NCI-H526 treated with DMSO at 0.1 percent for 48 hours (cell line): Measurements from ENCODE around the gene GRHL1.

ENCODE experiments used
- DNase-seq: peaks from one replicate; lab custom pipeline; 2025; lab: John Stamatoyannopoulos, UW

Gene GRHL1

DNA sequence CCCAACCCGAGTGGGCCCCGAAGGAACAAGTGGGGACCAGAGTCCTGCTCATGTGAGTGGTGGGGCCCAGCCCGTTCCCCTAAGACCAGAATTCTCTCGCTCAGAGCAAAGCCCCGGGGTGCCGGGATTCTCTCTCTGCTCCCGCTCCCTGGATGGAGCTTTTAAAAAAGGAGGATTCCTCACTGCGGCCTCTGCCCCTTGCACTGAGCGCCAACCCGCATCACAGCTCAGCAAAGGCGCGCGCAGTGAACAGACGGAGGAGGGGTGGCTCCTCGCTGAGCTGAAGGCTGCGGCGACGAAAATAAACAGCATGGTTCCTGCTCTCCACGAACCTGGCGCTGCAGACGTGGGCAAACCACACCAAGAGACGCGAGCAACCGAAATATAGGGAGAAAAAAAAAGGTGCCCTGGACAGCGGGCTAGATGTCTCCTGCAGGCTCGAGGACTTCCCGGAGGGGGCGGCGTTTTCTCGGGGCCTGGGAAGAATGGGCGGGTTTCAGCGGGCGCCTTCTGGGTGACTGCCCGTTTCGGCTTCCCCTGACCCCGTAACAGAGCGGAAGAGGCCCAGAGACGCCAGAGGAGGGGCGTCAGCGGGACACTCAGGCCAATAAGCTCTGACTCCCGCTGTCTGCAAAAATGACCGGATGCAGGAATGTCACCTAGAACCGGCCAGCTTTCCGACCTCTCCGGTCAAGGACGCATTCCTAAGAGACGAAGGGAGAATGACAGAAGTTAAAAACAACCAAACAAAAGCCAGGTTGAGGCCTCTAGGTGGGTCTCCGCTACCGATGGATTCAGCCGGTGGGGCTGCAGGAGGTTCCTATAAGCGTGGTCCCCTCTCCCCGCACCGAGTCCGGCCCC, 91.0 kb downstream of the GRHL1 start:
- DNase-seq, result no peak

DNA sequence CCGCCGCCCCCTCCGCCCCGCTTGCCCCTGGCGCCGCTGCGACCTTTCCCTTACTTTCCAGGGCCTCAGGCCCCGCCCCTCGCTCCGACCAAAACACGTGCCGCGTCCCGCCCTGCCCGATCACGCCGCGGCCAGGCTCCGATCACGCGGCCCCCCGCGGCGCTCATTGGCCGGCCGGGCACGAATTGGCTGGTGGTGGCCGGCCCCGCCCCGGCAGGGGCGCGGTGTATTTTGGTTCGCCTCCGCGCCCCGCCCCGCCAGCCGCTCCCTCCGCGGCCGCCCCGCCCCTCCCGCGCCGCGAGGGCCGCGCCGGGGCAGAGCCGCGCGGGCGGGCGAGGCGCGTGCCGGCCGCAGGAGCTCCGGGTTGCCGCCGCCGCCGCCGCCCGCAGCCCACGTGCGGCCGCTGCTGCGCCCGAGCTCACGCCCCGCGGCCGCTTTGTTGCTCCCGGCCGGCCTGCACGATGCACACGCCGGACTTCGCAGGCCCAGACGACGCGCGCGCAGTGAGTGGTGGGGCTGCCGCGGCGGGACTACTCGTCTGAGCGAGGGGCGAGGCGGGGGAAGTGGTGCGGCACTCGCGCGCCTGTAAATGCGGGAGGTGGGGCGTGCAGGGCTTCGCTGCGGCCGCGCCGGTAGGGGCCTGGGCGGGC, 91.9 kb downstream of the GRHL1 start, which contains the start of gene KLF11:
Gene KLF11 (plus strand): TSS at position 295 of the 650 bp plus-strand sequence. CDS start 167 bp downstream, at position 462.
- DNase-seq, result peak; percentile 55

DNA sequence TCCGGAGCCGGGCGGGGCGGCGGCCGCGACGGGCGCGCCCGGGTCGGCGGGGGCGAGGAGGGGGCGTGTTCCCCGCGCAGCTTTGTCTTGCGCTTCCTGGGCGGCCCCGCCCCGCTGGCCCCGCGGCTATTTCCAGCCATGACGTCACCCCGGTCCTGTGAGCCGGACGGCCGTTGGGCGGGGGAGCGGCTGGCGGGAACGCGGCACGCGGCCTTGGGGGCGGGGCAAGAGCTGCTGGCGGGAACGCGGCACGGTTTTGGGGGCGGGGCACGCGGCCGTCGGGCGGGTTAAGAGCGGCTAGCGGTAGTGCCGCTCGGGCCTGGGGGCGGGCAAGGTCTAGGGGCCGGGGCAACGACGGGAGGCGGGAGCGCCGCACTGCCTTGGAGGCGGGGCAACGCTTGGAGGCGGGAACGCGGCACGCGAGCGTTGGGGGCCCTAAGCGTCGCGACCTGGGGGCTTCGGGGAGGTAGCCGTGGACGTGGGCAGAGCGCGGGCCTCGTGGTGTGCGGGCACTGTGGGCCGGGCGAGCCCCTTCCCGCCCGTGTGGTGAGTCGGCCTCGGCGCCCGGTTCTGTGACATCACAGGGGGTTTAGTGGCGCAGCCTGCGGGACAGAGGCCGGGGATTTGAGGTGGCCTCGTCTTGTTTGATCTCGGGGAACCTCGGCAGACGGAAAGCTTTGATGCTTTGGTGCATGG, 92.6 kb downstream of the GRHL1 start:
- peak; percentile 34 for DNase-seq

DNA sequence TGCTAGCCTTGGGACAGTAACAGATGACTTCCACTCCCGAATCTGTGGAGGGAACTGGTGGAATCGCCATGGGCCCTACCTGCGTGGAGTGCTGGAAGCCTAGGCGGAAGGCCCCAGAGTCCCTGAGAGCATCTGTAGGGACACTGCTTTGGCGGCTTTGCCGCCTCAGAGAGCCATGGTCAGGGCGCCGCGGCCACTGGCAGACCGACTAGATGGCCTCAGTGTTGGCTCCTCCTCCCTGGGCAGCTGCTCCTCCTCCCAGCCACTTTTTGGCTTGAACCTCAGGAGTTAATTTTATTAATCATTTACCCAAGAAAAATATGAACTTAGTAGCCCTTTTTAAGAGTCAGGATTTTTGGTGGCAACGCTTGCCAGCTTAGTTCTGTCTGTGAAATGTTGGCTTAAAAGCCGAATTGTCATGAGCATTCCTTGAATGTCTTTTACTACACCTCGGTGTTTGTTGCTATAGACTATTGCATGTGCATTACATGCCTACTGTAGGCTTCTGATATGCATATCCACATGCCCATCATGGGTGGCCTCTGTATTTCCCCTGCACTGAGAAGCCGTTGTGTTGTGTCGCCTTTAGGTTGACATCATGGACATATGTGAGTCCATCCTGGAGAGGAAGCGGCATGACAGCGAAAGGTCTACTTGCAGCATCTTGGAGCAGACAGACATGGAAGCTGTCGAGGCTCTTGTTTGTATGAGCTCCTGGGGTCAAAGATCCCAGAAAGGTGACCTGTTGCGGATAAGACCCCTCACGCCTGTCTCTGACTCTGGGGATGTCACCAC, 94.3 kb downstream of the GRHL1 start:
- DNase-seq, result no peak

DNA sequence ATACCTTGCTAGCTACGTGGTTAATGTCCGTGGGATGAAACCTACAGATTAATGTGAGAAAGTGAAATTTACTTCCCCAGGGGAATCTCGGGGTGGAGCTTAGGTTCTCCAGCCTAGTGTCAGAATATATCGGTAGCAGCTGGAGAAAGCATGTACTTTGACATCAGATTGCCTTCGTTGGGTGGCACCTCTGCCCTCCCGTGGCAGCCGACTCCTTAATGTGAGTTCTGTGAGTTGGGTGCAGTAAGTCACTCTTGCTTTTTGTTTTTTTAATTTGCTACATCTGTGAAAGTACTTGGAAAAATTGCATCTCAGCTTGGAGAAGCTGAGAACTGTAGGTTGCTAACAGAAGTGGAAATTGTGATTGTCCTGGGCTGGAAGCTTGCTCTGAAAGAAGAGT, 95.4 kb downstream of the GRHL1 start:
- DNase-seq, result no peak

DNA sequence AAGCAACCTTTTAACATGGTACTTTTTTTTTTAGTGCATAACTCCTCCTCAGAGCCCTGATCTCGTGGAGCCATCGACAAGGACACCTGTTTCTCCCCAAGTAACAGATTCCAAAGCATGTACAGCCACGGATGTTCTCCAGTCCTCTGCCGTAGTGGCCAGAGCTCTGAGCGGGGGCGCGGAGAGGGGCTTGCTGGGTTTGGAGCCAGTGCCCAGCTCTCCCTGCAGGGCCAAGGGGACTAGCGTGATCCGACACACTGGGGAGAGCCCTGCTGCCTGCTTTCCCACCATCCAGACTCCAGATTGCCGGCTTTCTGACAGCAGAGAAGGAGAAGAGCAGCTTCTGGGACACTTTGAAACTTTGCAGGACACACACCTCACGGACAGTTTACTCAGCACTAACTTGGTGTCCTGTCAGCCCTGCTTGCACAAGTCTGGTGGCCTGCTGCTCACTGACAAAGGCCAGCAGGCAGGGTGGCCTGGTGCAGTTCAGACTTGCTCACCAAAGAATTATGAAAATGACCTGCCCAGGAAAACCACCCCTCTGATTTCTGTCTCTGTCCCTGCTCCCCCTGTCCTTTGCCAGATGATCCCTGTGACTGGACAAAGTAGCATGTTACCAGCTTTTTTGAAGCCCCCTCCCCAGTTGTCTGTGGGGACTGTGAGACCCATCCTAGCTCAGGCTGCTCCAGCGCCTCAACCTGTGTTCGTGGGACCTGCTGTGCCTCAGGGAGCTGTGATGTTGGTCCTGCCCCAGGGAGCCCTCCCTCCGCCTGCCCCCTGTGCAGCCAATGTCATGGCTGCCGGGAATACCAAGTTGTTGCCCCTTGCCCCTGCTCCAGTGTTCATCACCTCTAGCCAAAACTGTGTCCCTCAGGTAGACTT, 96.4 kb downstream of the GRHL1 start:
- DNase-seq, result no peak

DNA sequence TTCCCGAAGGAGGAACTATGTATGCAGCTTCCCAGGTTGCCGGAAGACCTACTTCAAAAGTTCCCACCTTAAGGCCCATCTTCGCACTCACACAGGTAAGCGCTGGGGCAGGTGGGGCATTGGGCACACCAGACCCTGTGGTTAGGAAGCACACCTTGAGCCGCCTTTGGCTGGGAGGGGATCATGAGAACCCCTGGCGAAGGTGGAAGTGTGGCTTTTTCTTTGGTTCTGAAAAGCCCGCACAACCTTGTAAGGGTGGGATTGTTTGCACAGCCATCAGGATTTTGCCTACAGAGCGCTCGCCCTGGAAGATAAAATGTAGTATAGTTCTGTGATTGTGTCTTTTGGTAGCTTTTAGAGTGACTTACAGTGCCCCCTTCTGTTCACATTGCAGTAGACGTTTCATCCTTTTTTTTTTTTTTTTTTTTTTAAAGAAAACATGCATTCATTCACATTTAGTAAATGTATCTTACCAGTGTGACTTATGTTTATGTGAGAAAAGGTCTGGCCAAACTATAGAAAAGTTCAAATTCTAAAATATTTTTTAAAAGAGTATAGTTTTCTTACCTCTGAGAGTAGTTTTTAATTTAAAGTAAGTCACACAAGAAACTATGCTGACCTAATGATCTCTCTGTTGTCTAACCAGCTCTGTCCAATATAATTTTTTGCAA, 97.1 kb downstream of the GRHL1 start:
- peak; percentile 35 for DNase-seq
